DOHH2 (cell line): ENCODE measurements around the gene MRS2.

Source experiments
- CTCF ChIP-seq: fragments of 200-600 bp; sonication (generic); IDR thresholded peaks from one replicate; pipeline ENCODE4 v1.5.1; 2014; ENCODE audit warnings: antibody characterized with exemption, mild to moderate bottlenecking, low read depth, low read length; ENCODE audit not compliant: poor library complexity, severe bottlenecking
- EZH2phosphoT487 ChIP-seq: fragments of 200-600 bp; sonication (generic); IDR thresholded peaks from 2 replicates; pipeline ENCODE4 v1.6.1; 2017; ENCODE audit warnings: borderline replicate concordance, mild to moderate bottlenecking, antibody characterized with exemption, low read length, moderate library complexity, mixed read lengths

- TF ChIP-seq CTCF: no peak
- no peak for TF ChIP-seq EZH2phosphoT487
These were observed 10.9 kb upstream of the MRS2 start for GRCh38 chr6:24391756-24392405.
